DMS79 (cell line): ENCODE measurements around the gene SCARB2.

Source experiments
- DNase-seq: peaks from one replicate; lab custom pipeline; 2025; lab: John Stamatoyannopoulos, UW

SCARB2 gene

GRCh38 chr4:76198411-76199237 is 15.0 kb downstream of the SCARB2 start:
- DNase-seq, result peak; percentile 86

GRCh38 chr4:76197971-76198410 is 15.6 kb downstream of the SCARB2 start:
- DNase-seq, result peak; percentile 86

GRCh38 chr4:76197031-76197743 is 16.4 kb downstream of the SCARB2 start:
- DNase-seq, result no peak

GRCh38 chr4:76196376-76196775 is 17.2 kb downstream of the SCARB2 start:
- no peak for DNase-seq

- peak; percentile 9 for DNase-seq
Measured at GRCh38 chr4:76195326-76195725, 18.3 kb downstream of the SCARB2 start.

- DNase-seq, result no peak
Measured at GRCh38 chr4:76194325-76194724, 19.3 kb downstream of the SCARB2 start.

- no peak for DNase-seq
Measured at GRCh38 chr4:76192236-76192635, 21.4 kb downstream of the SCARB2 start.

- DNase-seq, result no peak
Measured at GRCh38 chr4:76188557-76188956, 25.1 kb downstream of the SCARB2 start.

- DNase-seq, result no peak
Measured at GRCh38 chr4:76188149-76188548, 25.5 kb downstream of the SCARB2 start.

GRCh38 chr4:76187152-76187551 is 26.5 kb downstream of the SCARB2 start:
- DNase-seq, result no peak

GRCh38 chr4:76182463-76182862 is 31.2 kb downstream of the SCARB2 start:
- DNase-seq, result no peak

GRCh38 chr4:76179398-76180318 is 34.0 kb downstream of the SCARB2 start:
- no peak for DNase-seq

GRCh38 chr4:76178296-76178695 is 35.3 kb downstream of the SCARB2 start:
- DNase-seq, result no peak

GRCh38 chr4:76177709-76178108 is 35.9 kb downstream of the SCARB2 start:
- no peak for DNase-seq

GRCh38 chr4:76175336-76175735 is 38.3 kb downstream of the SCARB2 start:
- DNase-seq, result no peak

GRCh38 chr4:76174216-76174615 is 39.4 kb downstream of the SCARB2 start:
- no peak for DNase-seq

GRCh38 chr4:76168688-76169087 is 44.9 kb downstream of the SCARB2 start:
- no peak for DNase-seq

GRCh38 chr4:76166480-76166879 is 47.1 kb downstream of the SCARB2 start:
- no peak for DNase-seq

- DNase-seq, result no peak
Measured at GRCh38 chr4:76160355-76160754, 53.3 kb downstream of the SCARB2 start.

- DNase-seq, result peak; percentile 9
Measured at GRCh38 chr4:76156635-76157034, 57.0 kb downstream of the SCARB2 start.

- DNase-seq, result no peak
Measured at GRCh38 chr4:76155979-76156378, 57.6 kb downstream of the SCARB2 start.

- no peak for DNase-seq
Measured at GRCh38 chr4:76153356-76153755, 60.3 kb downstream of the SCARB2 start.
